ENCODE data around the gene TDRD3. TPM values are rescaled to one million over a fixed set of nuclear protein-coding genes. Genes with fewer than 3 reads are reported as not detected.

The TDRD3 gene
- total and polyA plus RNA-seq, 2 donors (not counting 1 experiment from before 2014, with no cell fraction given), result 5.6 to 23.7 TPM

GRCh38 chr13:60453490-60453889 is 56.5 kb downstream of the TDRD3 start:
- POLR2A ChIA-PET, result no interaction called here
- WGBS (ENCODE audit: insufficient coverage), result no CpG with 5 or more reads among the region's 3 CpGs
- CTCF ChIA-PET, result no interaction called here

GRCh38 chr13:60454425-60454824 is 57.4 kb downstream of the TDRD3 start:
- ChIA-PET POLR2A (no interaction called here), CTCF (no interaction called here)
- Histone ChIP-seq H3K9me3 (ENCODE audit: control extremely low read depth in 1 of 3, control insufficient read depth in 2 of 3, insufficient read depth in 1 of 3, low read length in 2 of 3) (no peaks in the 10 kb centered on the region), H2AFZ (ENCODE audit: insufficient read depth, low read depth, low read length, poor library complexity, severe bottlenecking) (no peak overlapping the region), H3K27me3 (replicated peaks in 1 of 4; ENCODE audit: control extremely low read depth in 1 of 4, control insufficient read depth in 3 of 4, insufficient read depth in 4 of 4, low read length in 3 of 4) (no peaks in the 10 kb centered on the region), H3K79me2 (ENCODE audit: control insufficient read depth, insufficient read depth, low read length) (no peaks in the 10 kb centered on the region), H3K27ac (ENCODE audit: low read length in 2 of 2) (no peak overlapping the region), H3K4me1 (ENCODE audit: control insufficient read depth in 2 of 2, insufficient read depth in 2 of 2, low read length in 2 of 2) (no peaks in the 10 kb centered on the region), H3K4me3 (ENCODE audit: control extremely low read depth in 1 of 5, extremely low read depth in 1 of 5, insufficient read depth in 1 of 5, low read depth in 2 of 5, low read length in 4 of 5) (no peak overlapping the region), H3K36me3 (replicated peaks in 1 of 2; ENCODE audit: control extremely low read depth in 1 of 2, control insufficient read depth in 1 of 2, extremely low read depth in 1 of 2, insufficient read depth in 2 of 2, low read length in 1 of 2) (peaks cover 0 to 5% of the 10 kb centered on the region in 2 experiments), H3K4me2 (replicated peaks; ENCODE audit: low read depth, low read length, poor library complexity, severe bottlenecking) (no peak overlapping the region), H3K9ac (ENCODE audit: low read length) (no peak overlapping the region), H4K20me1 (ENCODE audit: control insufficient read depth, insufficient read depth, low read length, poor library complexity, severe bottlenecking) (no peaks in the 10 kb centered on the region)
- Mint-ChIP-seq H3K9me3 (ENCODE audit: insufficient read depth) (no peaks in the 10 kb centered on the region), H3K4me1 (no peaks in the 10 kb centered on the region), H3K27me3 (no peaks in the 10 kb centered on the region), H3K4me3 (no peak overlapping the region), H3K27ac (no peak overlapping the region)
- ATAC-seq (ENCODE audit: low read depth) (no peak), DNase-seq (no peak)
- no CpG with 5 or more reads among the region's 1 CpG for WGBS (ENCODE audit: insufficient coverage)
- intact Hi-C loops (cut with micrococcal nuclease), result no loop called here
- TF ChIP-seq EZH2 (IDR thresholded peaks at IDR 0.05; ENCODE audit: borderline replicate concordance, insufficient read depth, low read depth, low read length, poor library complexity, severe bottlenecking) (no peak), CTCF (IDR thresholded peaks at IDR 0.05) (no peak)

More at GRCh38 chr13:60453490-60453889, 56.5 kb downstream of the TDRD3 start:
- ATAC-seq (ENCODE audit: low read depth), result no peak
- Mint-ChIP-seq H3K27me3 (no peaks in the 10 kb centered on the region), H3K27ac (no peak overlapping the region), H3K4me1 (no peaks in the 10 kb centered on the region), H3K4me3 (no peak overlapping the region), H3K9me3 (ENCODE audit: insufficient read depth) (no peaks in the 10 kb centered on the region)
- intact Hi-C loops (cut with micrococcal nuclease), result no loop called here
- H3K4me1 ChIP-seq (ENCODE audit: control insufficient read depth in 2 of 2, insufficient read depth in 2 of 2, low read length in 2 of 2), result no peaks in the 10 kb centered on the region
- TF ChIP-seq CTCF (IDR thresholded peaks at IDR 0.05) (no peak), EZH2 (IDR thresholded peaks at IDR 0.05; ENCODE audit: borderline replicate concordance, insufficient read depth, low read depth, low read length, poor library complexity, severe bottlenecking) (no peak)
- no peak overlapping the region for H3K9ac ChIP-seq (ENCODE audit: low read length)
- H3K4me2 ChIP-seq (replicated peaks; ENCODE audit: low read depth, low read length, poor library complexity, severe bottlenecking), result no peak overlapping the region
- no peak for DNase-seq
- no peaks in the 10 kb centered on the region for H3K9me3 ChIP-seq (ENCODE audit: control extremely low read depth in 1 of 3, control insufficient read depth in 2 of 3, insufficient read depth in 1 of 3, low read length in 2 of 3)
- no peak overlapping the region for H3K4me3 ChIP-seq (ENCODE audit: control extremely low read depth in 1 of 5, extremely low read depth in 1 of 5, insufficient read depth in 1 of 5, low read depth in 2 of 5, low read length in 4 of 5)
- no peaks in the 10 kb centered on the region for H4K20me1 ChIP-seq (ENCODE audit: control insufficient read depth, insufficient read depth, low read length, poor library complexity, severe bottlenecking)
- peaks cover 0 to 5% of the 10 kb centered on the region in 2 experiments for H3K36me3 ChIP-seq (replicated peaks in 1 of 2; ENCODE audit: control extremely low read depth in 1 of 2, control insufficient read depth in 1 of 2, extremely low read depth in 1 of 2, insufficient read depth in 2 of 2, low read length in 1 of 2)
- no peaks in the 10 kb centered on the region for H3K27me3 ChIP-seq (replicated peaks in 1 of 4; ENCODE audit: control extremely low read depth in 1 of 4, control insufficient read depth in 3 of 4, insufficient read depth in 4 of 4, low read length in 3 of 4)
- H3K79me2 ChIP-seq (ENCODE audit: control insufficient read depth, insufficient read depth, low read length), result no peaks in the 10 kb centered on the region
- H3K27ac ChIP-seq (ENCODE audit: low read length in 2 of 2), result no peak overlapping the region
- H2AFZ ChIP-seq (ENCODE audit: insufficient read depth, low read depth, low read length, poor library complexity, severe bottlenecking), result no peak overlapping the region

Measured in B cell (primary cell).